Measurements from ENCODE around the gene CDH3. TPM values are rescaled to one million over a fixed set of nuclear protein-coding genes. Genes with fewer than 3 reads are reported as not detected.
A peak's percentile ranks its signal among the peaks of the same experiment; 100 is the strongest.

The CDH3 gene
- total and polyA plus RNA-seq, 2 of the 13 experiments (the other 11 are each of a cell fraction or from before 2014, with no cell fraction given), result 0.11 TPM; not detected in 1

GRCh38 chr16:68707340-68708152 is 62.4 kb downstream of the CDH3 start (continued):
- TF ChIP-seq THRA (CRISPR knock-in tag; IDR thresholded peaks at IDR 0.05; ENCODE audit: borderline replicate concordance) (no peak; the same call in 1 of the 2 replicates), ZNF232 (CRISPR knock-in tag; IDR thresholded peaks at IDR 0.05; ENCODE audit: borderline replicate concordance) (no peak), TSC22D2 (CRISPR knock-in tag; IDR thresholded peaks at IDR 0.05; ENCODE audit: borderline replicate concordance) (no peak), PITX1 (CRISPR knock-in tag; IDR thresholded peaks at IDR 0.05) (0 out of 2 replicates have a peak, but pooled peaks have one; percentile 22), TEAD2 (CRISPR knock-in tag; IDR thresholded peaks at IDR 0.05) (no peak), ZNF589 (CRISPR knock-in tag; conservative IDR thresholded peaks at IDR 0.05) (no peak), CBX5 (CRISPR knock-in tag; IDR thresholded peaks at IDR 0.05; ENCODE audit: borderline replicate concordance) (no peak; the same call in 1 of the 2 replicates), WIZ (CRISPR knock-in tag; IDR thresholded peaks at IDR 0.05) (no peak), ZNF687 (CRISPR knock-in tag; IDR thresholded peaks at IDR 0.05) (peak; percentile 78), ADNP (CRISPR knock-in tag; IDR thresholded peaks at IDR 0.05) (peak; percentile 57; the same call in 1 of the 2 replicates), MAFF (IDR thresholded peaks at IDR 0.05; ENCODE audit: low read depth, low read length) (peak; percentile 33; the same call in 1 of the 2 replicates), ZNF564 (CRISPR knock-in tag; IDR thresholded peaks at IDR 0.05) (no peak; the same call in 1 of the 2 replicates)
- TF ChIP-seq, protein P1, sequence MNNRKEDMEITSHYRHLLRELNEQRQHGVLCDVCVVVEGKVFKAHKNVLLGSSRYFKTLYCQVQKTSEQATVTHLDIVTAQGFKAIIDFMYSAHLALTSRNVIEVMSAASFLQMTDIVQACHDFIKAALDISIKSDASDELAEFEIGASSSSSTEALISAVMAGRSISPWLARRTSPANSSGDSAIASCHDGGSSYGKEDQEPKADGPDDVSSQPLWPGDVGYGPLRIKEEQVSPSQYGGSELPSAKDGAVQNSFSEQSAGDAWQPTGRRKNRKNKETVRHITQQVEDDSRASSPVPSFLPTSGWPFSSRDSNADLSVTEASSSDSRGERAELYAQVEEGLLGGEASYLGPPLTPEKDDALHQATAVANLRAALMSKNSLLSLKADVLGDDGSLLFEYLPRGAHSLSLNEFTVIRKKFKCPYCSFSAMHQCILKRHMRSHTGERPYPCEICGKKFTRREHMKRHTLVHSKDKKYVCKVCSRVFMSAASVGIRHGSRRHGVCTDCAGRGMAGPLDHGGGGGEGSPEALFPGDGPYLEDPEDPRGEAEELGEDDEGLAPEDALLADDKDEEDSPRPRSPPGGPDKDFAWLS (CRISPR knock-in tag; IDR thresholded peaks at IDR 0.05; ENCODE audit: borderline replicate concordance), result no peak
- TF ChIP-seq, protein P2, sequence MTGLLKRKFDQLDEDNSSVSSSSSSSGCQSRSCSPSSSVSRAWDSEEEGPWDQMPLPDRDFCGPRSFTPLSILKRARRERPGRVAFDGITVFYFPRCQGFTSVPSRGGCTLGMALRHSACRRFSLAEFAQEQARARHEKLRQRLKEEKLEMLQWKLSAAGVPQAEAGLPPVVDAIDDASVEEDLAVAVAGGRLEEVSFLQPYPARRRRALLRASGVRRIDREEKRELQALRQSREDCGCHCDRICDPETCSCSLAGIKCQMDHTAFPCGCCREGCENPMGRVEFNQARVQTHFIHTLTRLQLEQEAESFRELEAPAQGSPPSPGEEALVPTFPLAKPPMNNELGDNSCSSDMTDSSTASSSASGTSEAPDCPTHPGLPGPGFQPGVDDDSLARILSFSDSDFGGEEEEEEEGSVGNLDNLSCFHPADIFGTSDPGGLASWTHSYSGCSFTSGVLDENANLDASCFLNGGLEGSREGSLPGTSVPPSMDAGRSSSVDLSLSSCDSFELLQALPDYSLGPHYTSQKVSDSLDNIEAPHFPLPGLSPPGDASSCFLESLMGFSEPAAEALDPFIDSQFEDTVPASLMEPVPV (CRISPR knock-in tag; IDR thresholded peaks at IDR 0.05), result no peak
- TF ChIP-seq, protein P3, sequence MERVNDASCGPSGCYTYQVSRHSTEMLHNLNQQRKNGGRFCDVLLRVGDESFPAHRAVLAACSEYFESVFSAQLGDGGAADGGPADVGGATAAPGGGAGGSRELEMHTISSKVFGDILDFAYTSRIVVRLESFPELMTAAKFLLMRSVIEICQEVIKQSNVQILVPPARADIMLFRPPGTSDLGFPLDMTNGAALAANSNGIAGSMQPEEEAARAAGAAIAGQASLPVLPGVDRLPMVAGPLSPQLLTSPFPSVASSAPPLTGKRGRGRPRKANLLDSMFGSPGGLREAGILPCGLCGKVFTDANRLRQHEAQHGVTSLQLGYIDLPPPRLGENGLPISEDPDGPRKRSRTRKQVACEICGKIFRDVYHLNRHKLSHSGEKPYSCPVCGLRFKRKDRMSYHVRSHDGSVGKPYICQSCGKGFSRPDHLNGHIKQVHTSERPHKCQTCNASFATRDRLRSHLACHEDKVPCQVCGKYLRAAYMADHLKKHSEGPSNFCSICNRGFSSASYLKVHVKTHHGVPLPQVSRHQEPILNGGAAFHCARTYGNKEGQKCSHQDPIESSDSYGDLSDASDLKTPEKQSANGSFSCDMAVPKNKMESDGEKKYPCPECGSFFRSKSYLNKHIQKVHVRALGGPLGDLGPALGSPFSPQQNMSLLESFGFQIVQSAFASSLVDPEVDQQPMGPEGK (CRISPR knock-in tag; IDR thresholded peaks at IDR 0.05), result peak; percentile 79
- TF ChIP-seq, protein P4, sequence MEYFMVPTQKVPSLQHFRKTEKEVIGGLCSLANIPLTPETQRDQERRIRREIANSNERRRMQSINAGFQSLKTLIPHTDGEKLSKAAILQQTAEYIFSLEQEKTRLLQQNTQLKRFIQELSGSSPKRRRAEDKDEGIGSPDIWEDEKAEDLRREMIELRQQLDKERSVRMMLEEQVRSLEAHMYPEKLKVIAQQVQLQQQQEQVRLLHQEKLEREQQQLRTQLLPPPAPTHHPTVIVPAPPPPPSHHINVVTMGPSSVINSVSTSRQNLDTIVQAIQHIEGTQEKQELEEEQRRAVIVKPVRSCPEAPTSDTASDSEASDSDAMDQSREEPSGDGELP (IDR thresholded peaks at IDR 0.05; ENCODE audit: borderline replicate concordance, low read depth), result peak; percentile 95
